Activated B cell treated with CpG ODN at 0.5 μM for 24 hours (primary cell): ENCODE data around the gene ARMC3. TPM values are rescaled to one million over a fixed set of nuclear protein-coding genes. Genes with fewer than 3 reads are reported as not detected.

Source experiments
- ATAC-seq: fragments of 200-7000 bp; cut with Tn5 transposase; one replicate; pipeline ENCODE4 v1.10.0; 2021; ENCODE audit warnings: low read depth, mild to moderate bottlenecking, moderate library complexity
- CTCF ChIA-PET: fragments of 350-600 bp; sonication (Branson Sonifier 250); formaldehyde crosslinking; loops from one replicate; lab custom pipeline; 2021; ENCODE audit warnings: antibody characterized with exemption; lab: Charles Lee
- POLR2A ChIA-PET: fragments of 350-600 bp; sonication (Branson Sonifier 250); formaldehyde crosslinking; loops from one replicate; lab custom pipeline; 2021; ENCODE audit warnings: antibody characterized with exemption; lab: Charles Lee
- DNase-seq: peaks from one replicate; pipeline ENCODE4 v3.0.0; 2022
- H3K27ac Mint-ChIP-seq: one replicate; pipeline ENCODE4 v1.8.0; 2020; ENCODE audit warnings: mixed read lengths
- H3K27me3 Mint-ChIP-seq: one replicate; pipeline ENCODE4 v1.8.0; 2021; ENCODE audit warnings: mixed read lengths
- H3K36me3 Mint-ChIP-seq: one replicate; pipeline ENCODE4 v1.8.0; 2021; ENCODE audit warnings: low read depth, mixed read lengths
- H3K4me1 Mint-ChIP-seq: one replicate; pipeline ENCODE4 v1.8.0; 2021; ENCODE audit warnings: mixed read lengths
- H3K4me3 Mint-ChIP-seq: one replicate; pipeline ENCODE4 v1.8.0; 2020; ENCODE audit warnings: mild to moderate bottlenecking, mixed read lengths
- H3K9me3 Mint-ChIP-seq: one replicate; pipeline ENCODE4 v1.8.0; 2020; ENCODE audit warnings: mixed read lengths
- intact Hi-C: fragments of 100-400 bp; cut with micrococcal nuclease; formaldehyde crosslinking; loops from one replicate; pipeline ENCODE4 v1.15.1; 2024
- total RNA-seq: library from RNA; stranded (reverse); gene quantifications from 2 replicates; pipeline ENCODE4 v1.2.3, GENCODE V29; 2022
- TF ChIP-seq, protein P1 (sequence below): fragments of 200-600 bp; IDR thresholded peaks from one replicate; pipeline ENCODE4 v1.8.0; 2022; ENCODE audit warnings: antibody characterized with exemption, mild to moderate bottlenecking

ARMC3 gene
- total RNA-seq, 1 donor from 2014 or later: not detected

DNA sequence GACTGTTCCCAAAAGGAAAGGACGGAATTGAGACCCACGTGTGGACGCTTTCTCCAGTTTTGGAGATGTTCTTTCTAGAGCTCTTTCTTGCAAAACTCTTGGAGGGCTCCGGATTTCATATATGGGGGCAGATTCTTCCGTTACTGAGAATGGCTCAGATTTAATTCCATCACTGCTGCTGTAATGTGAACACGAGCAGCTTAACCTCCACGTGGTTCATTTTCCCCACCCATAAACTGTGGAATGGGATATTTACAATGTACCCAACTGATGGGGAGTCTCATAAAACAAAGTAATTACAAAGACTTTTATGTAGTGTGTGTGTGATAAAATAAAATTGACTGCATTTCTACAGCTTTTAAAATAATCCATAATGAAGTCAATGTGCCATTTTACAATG lies 152.4 kb downstream of the ARMC3 start:
- no peaks in the 10 kb centered on the region for H3K36me3 Mint-ChIP-seq
- TF ChIP-seq, protein P1, sequence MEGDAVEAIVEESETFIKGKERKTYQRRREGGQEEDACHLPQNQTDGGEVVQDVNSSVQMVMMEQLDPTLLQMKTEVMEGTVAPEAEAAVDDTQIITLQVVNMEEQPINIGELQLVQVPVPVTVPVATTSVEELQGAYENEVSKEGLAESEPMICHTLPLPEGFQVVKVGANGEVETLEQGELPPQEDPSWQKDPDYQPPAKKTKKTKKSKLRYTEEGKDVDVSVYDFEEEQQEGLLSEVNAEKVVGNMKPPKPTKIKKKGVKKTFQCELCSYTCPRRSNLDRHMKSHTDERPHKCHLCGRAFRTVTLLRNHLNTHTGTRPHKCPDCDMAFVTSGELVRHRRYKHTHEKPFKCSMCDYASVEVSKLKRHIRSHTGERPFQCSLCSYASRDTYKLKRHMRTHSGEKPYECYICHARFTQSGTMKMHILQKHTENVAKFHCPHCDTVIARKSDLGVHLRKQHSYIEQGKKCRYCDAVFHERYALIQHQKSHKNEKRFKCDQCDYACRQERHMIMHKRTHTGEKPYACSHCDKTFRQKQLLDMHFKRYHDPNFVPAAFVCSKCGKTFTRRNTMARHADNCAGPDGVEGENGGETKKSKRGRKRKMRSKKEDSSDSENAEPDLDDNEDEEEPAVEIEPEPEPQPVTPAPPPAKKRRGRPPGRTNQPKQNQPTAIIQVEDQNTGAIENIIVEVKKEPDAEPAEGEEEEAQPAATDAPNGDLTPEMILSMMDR: no peak
- no peak for ATAC-seq
- H3K27ac Mint-ChIP-seq: no peak overlapping the region
- no peaks in the 10 kb centered on the region for H3K4me1 Mint-ChIP-seq
- ChIA-PET CTCF (no interaction called here), POLR2A (no interaction called here)
- intact Hi-C loops: no loop called here
- H3K9me3 Mint-ChIP-seq: peaks cover 4% of the 10 kb centered on the region
- peaks cover 36% of the 10 kb centered on the region for H3K27me3 Mint-ChIP-seq
- DNase-seq: no peak
- no peak overlapping the region for H3K4me3 Mint-ChIP-seq

DNA sequence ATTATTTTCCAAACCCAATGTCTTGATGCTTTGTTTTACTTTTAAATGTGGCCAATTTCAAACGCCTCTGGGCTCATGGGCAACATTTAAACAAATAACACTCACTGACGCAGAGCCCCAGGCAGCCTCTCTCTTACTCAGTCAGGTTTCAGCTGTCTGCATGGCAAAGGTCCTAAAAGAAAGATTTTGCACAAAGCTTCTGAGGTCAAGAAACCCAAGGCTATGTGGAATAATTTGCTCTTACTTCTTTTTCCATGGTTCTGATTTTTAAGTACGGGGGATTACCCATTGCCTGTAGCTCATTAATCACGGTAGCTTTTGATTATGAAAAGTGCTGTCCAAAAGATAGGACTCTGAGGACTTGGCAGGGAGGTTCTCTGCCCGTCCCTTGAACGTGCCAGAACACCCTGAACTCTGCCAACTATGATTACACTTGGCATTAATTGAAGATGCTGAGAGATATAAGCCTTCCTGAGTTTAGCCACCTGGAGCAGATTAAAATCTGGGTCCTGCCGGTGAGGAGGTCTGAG lies 153.4 kb downstream of the ARMC3 start:
- intact Hi-C loops: no loop called here
- no peak overlapping the region for H3K27ac Mint-ChIP-seq
- no peaks in the 10 kb centered on the region for H3K4me1 Mint-ChIP-seq
- POLR2A ChIA-PET: no interaction called here
- CTCF ChIA-PET: no interaction called here
- no peak overlapping the region for H3K4me3 Mint-ChIP-seq
- DNase-seq: no peak
- peaks cover 36% of the 10 kb centered on the region for H3K27me3 Mint-ChIP-seq
- no peak for ATAC-seq
- H3K9me3 Mint-ChIP-seq: peaks cover 4% of the 10 kb centered on the region
- TF ChIP-seq, protein P1: no peak
- no peaks in the 10 kb centered on the region for H3K36me3 Mint-ChIP-seq

DNA sequence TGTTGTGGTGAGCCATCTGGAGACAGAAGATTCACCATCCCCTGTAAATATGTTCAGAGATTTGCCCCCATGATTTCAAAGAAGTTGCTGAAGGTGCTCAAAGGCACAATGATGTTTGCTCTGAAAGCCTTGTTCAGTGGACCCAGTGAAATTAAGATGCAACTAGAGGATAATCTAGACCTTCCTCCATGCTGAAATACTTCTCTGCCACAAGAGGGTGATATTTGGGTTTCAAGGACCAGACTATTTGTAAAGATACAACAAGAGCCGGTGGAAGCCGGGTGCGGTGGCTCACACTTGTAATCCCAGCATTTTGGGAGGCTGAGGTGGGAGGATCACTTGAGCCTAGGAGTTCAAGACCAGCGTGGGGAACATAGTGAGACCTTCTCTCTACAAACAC lies 154.0 kb downstream of the ARMC3 start:
- CTCF ChIA-PET: no interaction called here
- intact Hi-C loops: no loop called here
- no peaks in the 10 kb centered on the region for H3K36me3 Mint-ChIP-seq
- TF ChIP-seq, protein P1: no peak
- POLR2A ChIA-PET: no interaction called here
- H3K4me3 Mint-ChIP-seq: no peak overlapping the region
- ATAC-seq: no peak
- peaks cover 36% of the 10 kb centered on the region for H3K27me3 Mint-ChIP-seq
- no peaks in the 10 kb centered on the region for H3K4me1 Mint-ChIP-seq
- DNase-seq: no peak
- peaks cover 4% of the 10 kb centered on the region for H3K9me3 Mint-ChIP-seq
- H3K27ac Mint-ChIP-seq: no peak overlapping the region

Other genes starting within 250 kb of the ARMC3 start
- 94.6 and 102 TPM in 2 replicates for gene PIP4K2A, start 213.5 kb upstream of the ARMC3 start, total RNA-seq
- gene MSRB2, start 167.5 kb downstream of the ARMC3 start, total RNA-seq: 4.1 and 4.6 TPM in 2 replicates